Esophagus squamous epithelium (tissue), 5 donors: Measurements from ENCODE around the gene MRPS9. TPM values are rescaled to one million over a fixed set of nuclear protein-coding genes. Genes with fewer than 3 reads are reported as not detected.

Source experiments
- DNase-seq: peaks from one replicate; lab custom pipeline; 2025; lab: John Stamatoyannopoulos, UW
- H3K27ac ChIP-seq, 4 donors: fragments of 200-600 bp; sonication (generic); one replicate each; pipeline ENCODE4 v1.5.1; 2016 to 2019; ENCODE audit warnings: mild to moderate bottlenecking in 1 of 4
- H3K27me3 ChIP-seq, 4 donors: fragments of 200-600 bp; sonication (generic); 1 replicate in 3 of 4; 2 replicates in 1 of 4; pipeline versions ENCODE4 v1.5.1 to v1.6.0; 2017 to 2021; ENCODE audit warnings: antibody characterized with exemption in 1 of 4
- H3K36me3 ChIP-seq, 3 donors: fragments of 200-600 bp; sonication (generic); one replicate each; pipeline ENCODE4 v1.5.1; 2016 to 2019
- H3K4me1 ChIP-seq, 3 donors: fragments of 200-600 bp; sonication (generic); one replicate each; pipeline ENCODE4 v1.5.1; 2017 to 2019
- H3K4me3 ChIP-seq, 4 donors: fragments of 200-600 bp; sonication (generic); 1 replicate in 3 of 4; 2 replicates in 1 of 4; pipeline ENCODE4 v1.5.1; 2016 to 2019; ENCODE audit warnings: mild to moderate bottlenecking in 2 of 4, moderate library complexity in 1 of 4
- H3K9me3 ChIP-seq, 3 donors: fragments of 200-600 bp; sonication (generic); one replicate each; pipeline ENCODE4 v1.5.1; 2016 to 2019
- POLR2A ChIP-seq, 4 donors: fragments of 450-650 bp; IDR thresholded peaks; one replicate each; pipeline ENCODE4 v1.6.1; 2017; ENCODE audit warnings: antibody characterized with exemption in 4 of 4, mild to moderate bottlenecking in 4 of 4, moderate library complexity in 3 of 4
- WGBS, 2 donors: methylation state at CpG; one replicate each; pipeline ENCODE4 v1.1.5; 2018; 5-methylcytosine and 5-hydroxymethylcytosine counted together
- intact Hi-C: fragments of 100-400 bp; cut with DNase I; formaldehyde crosslinking; loops from one replicate; pipeline ENCODE4 v1.15.0; 2022
- total RNA-seq, 4 donors: library from RNA; depleted of rRNA; stranded (reverse); fragments of >200 nt; gene quantifications; one replicate each; pipeline ENCODE4 v1.1.0, GENCODE V29; 2016
- TF ChIP-seq, protein P1 (sequence below), 6 experiments: fragments of 450-650 bp in 4 of 6; fragments of 200-600 bp in 2 of 6; sonication (generic) in 2 of 6; IDR thresholded peaks; one replicate each; pipeline ENCODE4 v1.5.1; 2016 to 2019; ENCODE audit warnings: antibody characterized with exemption in 6 of 6, mild to moderate bottlenecking in 4 of 6, moderate library complexity in 4 of 6
- donor health status: DM: yes; HTN: yes; CAD: no.

The MRPS9 gene
- total RNA-seq, 4 donors from 2014 or later = 14.1 to 20.5 (median 18.8) TPM

GRCh38 chr2:105068875-105069274 is 31.0 kb downstream of the MRPS9 start:
- peaks cover 0 to 22% (median 0%) of the 10 kb centered on the region in 3 donors for H3K36me3 ChIP-seq
- TF ChIP-seq, protein P1, sequence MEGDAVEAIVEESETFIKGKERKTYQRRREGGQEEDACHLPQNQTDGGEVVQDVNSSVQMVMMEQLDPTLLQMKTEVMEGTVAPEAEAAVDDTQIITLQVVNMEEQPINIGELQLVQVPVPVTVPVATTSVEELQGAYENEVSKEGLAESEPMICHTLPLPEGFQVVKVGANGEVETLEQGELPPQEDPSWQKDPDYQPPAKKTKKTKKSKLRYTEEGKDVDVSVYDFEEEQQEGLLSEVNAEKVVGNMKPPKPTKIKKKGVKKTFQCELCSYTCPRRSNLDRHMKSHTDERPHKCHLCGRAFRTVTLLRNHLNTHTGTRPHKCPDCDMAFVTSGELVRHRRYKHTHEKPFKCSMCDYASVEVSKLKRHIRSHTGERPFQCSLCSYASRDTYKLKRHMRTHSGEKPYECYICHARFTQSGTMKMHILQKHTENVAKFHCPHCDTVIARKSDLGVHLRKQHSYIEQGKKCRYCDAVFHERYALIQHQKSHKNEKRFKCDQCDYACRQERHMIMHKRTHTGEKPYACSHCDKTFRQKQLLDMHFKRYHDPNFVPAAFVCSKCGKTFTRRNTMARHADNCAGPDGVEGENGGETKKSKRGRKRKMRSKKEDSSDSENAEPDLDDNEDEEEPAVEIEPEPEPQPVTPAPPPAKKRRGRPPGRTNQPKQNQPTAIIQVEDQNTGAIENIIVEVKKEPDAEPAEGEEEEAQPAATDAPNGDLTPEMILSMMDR (IDR thresholded peaks at IDR 0.05) = no peak
- TF ChIP-seq POLR2A (IDR thresholded peaks at IDR 0.05) = no peak
- WGBS, 2 donors = 94 to 96% methylated on average over 5 of the region's 5 CpGs
- H3K9me3 ChIP-seq = no peaks in the 10 kb centered on the region
- H3K27me3 ChIP-seq = no peaks in the 10 kb centered on the region
- intact Hi-C loops = no loop called here
- no peaks in the 10 kb centered on the region for H3K4me1 ChIP-seq
- no peak for DNase-seq
- no peak overlapping the region for H3K4me3 ChIP-seq
- no peak overlapping the region for H3K27ac ChIP-seq

GRCh38 chr2:105070010-105070865 is 32.4 kb downstream of the MRPS9 start:
- Histone ChIP-seq H3K36me3 (peaks cover 0 to 33% (median 0%) of the 10 kb centered on the region in 3 donors), H3K27me3 (no peaks in the 10 kb centered on the region), H3K27ac (no peak overlapping the region), H3K4me3 (no peak overlapping the region), H3K9me3 (no peaks in the 10 kb centered on the region), H3K4me1 (no peaks in the 10 kb centered on the region)
- DNase-seq = no peak
- TF ChIP-seq POLR2A (IDR thresholded peaks at IDR 0.05) = no peak
- TF ChIP-seq, protein P1 (IDR thresholded peaks at IDR 0.05) = no peak
- intact Hi-C loops = no loop called here
- 81 to 87% methylated on average over 7 of the region's 7 CpGs for WGBS, 2 donors

DNA sequence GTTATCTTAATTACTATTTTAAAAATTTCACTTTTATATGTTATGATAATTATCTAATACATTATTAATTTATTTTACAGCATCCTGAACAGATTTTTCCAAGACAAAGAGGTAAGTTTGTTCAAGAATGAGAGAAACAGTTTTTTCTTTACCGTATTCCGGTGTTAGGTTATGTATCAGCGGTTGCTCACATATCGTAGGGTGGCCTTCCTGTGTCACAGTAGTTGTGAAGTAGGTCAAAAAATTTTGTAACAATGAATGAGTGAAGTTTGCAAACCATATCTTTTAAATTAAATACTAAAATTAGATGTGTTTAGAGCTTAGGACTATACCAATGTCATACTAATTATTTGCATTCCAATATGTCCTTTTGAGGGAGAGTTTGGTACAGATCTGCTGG is 33.5 kb downstream of the MRPS9 start:
- H3K4me3 ChIP-seq = no peak overlapping the region
- intact Hi-C loops = no loop called here
- WGBS, 2 donors = 95 to 97% methylated on average over 4 of the region's 4 CpGs
- no peak for DNase-seq
- H3K36me3 ChIP-seq = peaks cover 0 to 35% (median 0%) of the 10 kb centered on the region in 3 donors
- H3K4me1 ChIP-seq = no peaks in the 10 kb centered on the region
- no peak overlapping the region for H3K27ac ChIP-seq
- H3K27me3 ChIP-seq = no peaks in the 10 kb centered on the region
- no peak for TF ChIP-seq POLR2A (IDR thresholded peaks at IDR 0.05)
- TF ChIP-seq, protein P1 (IDR thresholded peaks at IDR 0.05) = no peak
- H3K9me3 ChIP-seq = no peaks in the 10 kb centered on the region

- TF ChIP-seq, protein P1 (IDR thresholded peaks at IDR 0.05) = no peak
- TF ChIP-seq POLR2A (IDR thresholded peaks at IDR 0.05) = no peak
- intact Hi-C loops = no loop called here
- peaks cover 0 to 35% (median 0%) of the 10 kb centered on the region in 3 donors for H3K36me3 ChIP-seq
- no peak for DNase-seq
- no peaks in the 10 kb centered on the region for H3K4me1 ChIP-seq
- WGBS, 2 donors = 62 to 85% methylated on average over 2 of the region's 2 CpGs
- H3K4me3 ChIP-seq = no peak overlapping the region
- no peaks in the 10 kb centered on the region for H3K9me3 ChIP-seq
- H3K27me3 ChIP-seq = no peaks in the 10 kb centered on the region
- H3K27ac ChIP-seq = no peak overlapping the region
Measured at GRCh38 chr2:105072039-105072438, 34.2 kb downstream of the MRPS9 start.

DNA sequence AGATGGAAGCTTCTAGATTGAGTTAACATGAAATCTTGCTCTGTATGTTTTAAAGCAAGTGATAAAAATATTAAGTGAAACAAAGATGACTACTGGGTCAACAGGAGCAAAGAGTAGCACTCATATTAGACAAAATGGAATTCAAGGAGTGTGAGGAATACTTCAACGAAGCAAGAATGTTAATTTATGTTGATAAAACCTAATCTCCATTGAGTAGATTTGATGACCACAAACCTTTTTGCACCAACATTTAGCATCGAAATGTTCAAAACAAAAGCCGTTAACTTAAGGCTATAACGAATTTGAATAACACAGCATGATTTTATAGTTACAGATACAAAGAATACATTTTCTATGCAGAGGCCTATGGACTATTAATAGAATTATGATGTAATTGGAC is 35.7 kb downstream of the MRPS9 start:
- intact Hi-C loops = no loop called here
- 77 to 91% methylated on average over 4 of the region's 4 CpGs for WGBS, 2 donors
- Histone ChIP-seq H3K27me3 (no peaks in the 10 kb centered on the region), H3K36me3 (peaks cover 0 to 35% (median 0%) of the 10 kb centered on the region in 3 donors), H3K9me3 (no peaks in the 10 kb centered on the region), H3K4me3 (no peak overlapping the region), H3K4me1 (no peaks in the 10 kb centered on the region), H3K27ac (no peak overlapping the region)
- DNase-seq = no peak
- TF ChIP-seq POLR2A (IDR thresholded peaks at IDR 0.05) = no peak
- TF ChIP-seq, protein P1 (IDR thresholded peaks at IDR 0.05) = no peak
